ENCODE results near the gene AHSA1.

DNA sequence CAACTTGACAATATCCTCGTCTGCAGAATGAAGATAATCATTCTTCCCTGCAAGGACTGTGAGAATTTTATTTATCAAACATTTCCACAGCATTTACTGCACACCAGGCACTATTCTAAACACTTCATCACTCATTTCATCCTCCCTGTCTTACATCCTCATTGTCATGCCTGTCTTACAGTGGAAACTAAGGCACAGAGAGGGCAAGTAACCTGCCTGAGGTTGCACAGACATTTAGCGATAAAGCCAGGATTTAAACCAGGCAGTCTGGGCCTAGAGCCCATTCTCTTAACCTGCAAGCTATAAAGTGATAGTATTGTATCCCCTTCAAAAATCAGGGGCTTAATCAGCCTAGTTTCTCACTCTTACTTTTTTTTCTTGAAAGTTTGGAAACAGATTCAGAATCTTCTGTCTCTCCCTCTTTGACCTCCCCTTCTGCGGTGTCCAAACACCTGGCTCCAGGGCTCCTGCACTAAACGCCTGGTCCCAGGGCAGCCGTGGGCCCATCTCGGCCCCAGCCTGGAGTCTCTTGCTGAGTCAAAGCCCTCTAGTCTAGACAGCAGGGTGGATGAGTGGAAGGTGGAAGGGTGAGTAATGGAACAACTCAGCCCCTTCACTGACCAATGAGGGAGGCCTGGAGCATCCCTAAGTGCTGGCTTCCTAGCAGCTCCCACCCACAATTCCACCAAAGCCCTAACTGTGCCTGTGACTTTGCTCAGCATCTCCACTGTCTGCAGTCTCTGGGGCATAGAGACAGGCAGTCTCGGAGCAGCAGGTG, 28.2 kb downstream of the AHSA1 start:
- TF ChIP-seq, protein P1, sequence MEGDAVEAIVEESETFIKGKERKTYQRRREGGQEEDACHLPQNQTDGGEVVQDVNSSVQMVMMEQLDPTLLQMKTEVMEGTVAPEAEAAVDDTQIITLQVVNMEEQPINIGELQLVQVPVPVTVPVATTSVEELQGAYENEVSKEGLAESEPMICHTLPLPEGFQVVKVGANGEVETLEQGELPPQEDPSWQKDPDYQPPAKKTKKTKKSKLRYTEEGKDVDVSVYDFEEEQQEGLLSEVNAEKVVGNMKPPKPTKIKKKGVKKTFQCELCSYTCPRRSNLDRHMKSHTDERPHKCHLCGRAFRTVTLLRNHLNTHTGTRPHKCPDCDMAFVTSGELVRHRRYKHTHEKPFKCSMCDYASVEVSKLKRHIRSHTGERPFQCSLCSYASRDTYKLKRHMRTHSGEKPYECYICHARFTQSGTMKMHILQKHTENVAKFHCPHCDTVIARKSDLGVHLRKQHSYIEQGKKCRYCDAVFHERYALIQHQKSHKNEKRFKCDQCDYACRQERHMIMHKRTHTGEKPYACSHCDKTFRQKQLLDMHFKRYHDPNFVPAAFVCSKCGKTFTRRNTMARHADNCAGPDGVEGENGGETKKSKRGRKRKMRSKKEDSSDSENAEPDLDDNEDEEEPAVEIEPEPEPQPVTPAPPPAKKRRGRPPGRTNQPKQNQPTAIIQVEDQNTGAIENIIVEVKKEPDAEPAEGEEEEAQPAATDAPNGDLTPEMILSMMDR (IDR thresholded peaks at IDR 0.05), result no peak
- TF ChIP-seq EP300 (IDR thresholded peaks at IDR 0.05), result no peak
